NCI-H2029 treated with DMSO at 0.1 percent for 48 hours (cell line): Measurements from ENCODE around the gene ASB18.

Experiments
- DNase-seq: peaks from one replicate; lab custom pipeline; 2025; lab: John Stamatoyannopoulos, UW

The ASB18 gene

GRCh38 chr2:236163471-236164200 is 100.6 kb downstream of the ASB18 start:
- DNase-seq: no peak

- no peak for DNase-seq
Measured at GRCh38 chr2:236162882-236163470, 101.2 kb downstream of the ASB18 start.

- DNase-seq: no peak
Measured at GRCh38 chr2:236162031-236162845, 102.0 kb downstream of the ASB18 start.

- no peak for DNase-seq
Measured at GRCh38 chr2:236161531-236161930, 102.7 kb downstream of the ASB18 start.

GRCh38 chr2:236161082-236161462 is 103.1 kb downstream of the ASB18 start:
- DNase-seq: no peak

GRCh38 chr2:236160366-236161081 is 103.7 kb downstream of the ASB18 start:
- DNase-seq: no peak

- no peak for DNase-seq
Measured at GRCh38 chr2:236159778-236160170, 104.4 kb downstream of the ASB18 start.

GRCh38 chr2:236158969-236159777 is 105.0 kb downstream of the ASB18 start:
- DNase-seq: no peak

- DNase-seq: no peak
Measured at GRCh38 chr2:236157815-236158498, 106.2 kb downstream of the ASB18 start.

- DNase-seq: no peak
Measured at GRCh38 chr2:236157366-236157765, 106.8 kb downstream of the ASB18 start.

- no peak for DNase-seq
Measured at GRCh38 chr2:236156860-236157194, 107.4 kb downstream of the ASB18 start.

GRCh38 chr2:236156095-236156859 is 107.9 kb downstream of the ASB18 start:
- DNase-seq: no peak

- DNase-seq: no peak
Measured at GRCh38 chr2:236155406-236155805, 108.8 kb downstream of the ASB18 start.

GRCh38 chr2:236146436-236146835 is 117.8 kb downstream of the ASB18 start:
- DNase-seq: no peak

- DNase-seq: no peak
Measured at GRCh38 chr2:236143811-236144210, 120.4 kb downstream of the ASB18 start.
